HG03565 (cell line): ENCODE measurements around the gene MACROD2.
"Not testable (repeated sequence)": the region's sequence is repeated elsewhere in the genome, so short reads cannot be mapped to it uniquely, and the experiment has no call there.

Experiments used
- ATAC-seq: cut with Tn5 transposase; IDR thresholded peaks from one replicate; pipeline ENCODE4 v1.9.1; 2021; ENCODE audit warnings: mild to moderate bottlenecking, moderate library complexity; ENCODE audit not compliant: unreplicated experiment

MACROD2 gene

DNA sequence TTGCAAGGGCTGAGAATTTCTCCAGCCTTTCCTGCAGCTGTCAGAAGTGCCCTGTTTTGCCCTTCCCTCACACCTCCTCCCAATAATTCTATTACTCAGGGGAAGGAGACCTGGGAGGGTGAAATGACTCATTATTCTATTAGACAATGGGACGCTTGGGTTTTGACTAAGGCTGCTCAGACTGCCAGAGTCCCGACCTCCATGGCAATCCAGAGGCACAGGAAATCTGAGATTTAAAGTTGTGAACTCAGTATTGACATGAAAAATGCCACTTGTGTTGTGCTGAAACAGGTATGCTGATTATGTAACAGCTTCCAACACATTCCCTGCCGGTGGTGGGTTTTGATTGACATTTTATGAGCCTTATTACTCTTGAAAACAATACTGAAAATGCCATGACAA, 967.9 kb downstream of the MACROD2 start:
- no peak for ATAC-seq

DNA sequence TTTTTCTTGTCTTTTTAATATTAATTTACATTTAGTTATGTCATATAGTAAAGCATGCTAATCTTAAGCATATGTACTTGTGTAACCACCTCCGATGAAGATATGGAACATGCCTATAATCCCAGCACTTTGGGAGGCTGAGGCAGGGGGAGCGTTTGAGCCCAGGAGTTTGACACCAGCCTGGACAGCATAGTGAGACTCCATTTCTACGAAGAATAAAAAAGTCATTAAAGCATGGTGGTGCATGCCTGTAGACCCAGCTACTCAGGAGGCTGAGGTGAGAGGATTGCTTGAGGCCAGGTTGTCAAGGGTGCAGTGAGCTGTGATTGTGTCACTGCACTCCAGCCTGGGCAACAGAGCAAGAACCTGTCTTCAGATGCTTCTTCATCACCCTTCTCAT, 970.9 kb downstream of the MACROD2 start:
- no peak for ATAC-seq

- no peak for ATAC-seq
These were observed 971.5 kb downstream of the MACROD2 start for GRCh38 chr20:14966808-14967207.

DNA sequence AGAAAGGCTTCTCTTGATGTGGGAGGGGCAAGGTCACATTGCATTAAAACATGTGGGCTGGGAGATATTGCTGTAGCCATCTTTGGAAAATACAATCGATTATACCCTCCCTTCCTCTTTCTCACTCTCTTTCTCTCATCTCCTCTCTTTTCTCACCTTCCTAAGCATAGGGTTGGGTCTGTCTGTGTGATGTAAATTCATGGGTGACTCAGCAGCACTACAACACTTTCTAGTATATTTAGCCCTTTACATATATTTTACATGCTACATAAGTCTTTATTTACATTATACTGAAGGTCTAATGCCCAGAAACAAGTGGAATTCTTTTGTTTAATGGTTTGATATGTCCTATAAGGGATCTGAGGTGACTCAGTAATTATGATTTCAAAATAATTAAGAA, 976.9 kb downstream of the MACROD2 start:
- ATAC-seq, result no peak

GRCh38 chr20:14972690-14973089, 977.4 kb downstream of the MACROD2 start:
- no peak for ATAC-seq

- ATAC-seq, result no peak
These were observed 984.2 kb downstream of the MACROD2 start for GRCh38 chr20:14979453-14979986.

GRCh38 chr20:14981486-14981885, 986.2 kb downstream of the MACROD2 start:
- not testable (repeated sequence) for ATAC-seq

GRCh38 chr20:14982324-14982723, 987.0 kb downstream of the MACROD2 start:
- not testable (repeated sequence) for ATAC-seq

- no peak for ATAC-seq
These were observed 989.0 kb downstream of the MACROD2 start for GRCh38 chr20:14984305-14984704.

- ATAC-seq, result no peak
These were observed 989.7 kb downstream of the MACROD2 start for GRCh38 chr20:14984768-14985622.

- ATAC-seq, result no peak
These were observed 990.8 kb downstream of the MACROD2 start for GRCh38 chr20:14986026-14986655.

DNA sequence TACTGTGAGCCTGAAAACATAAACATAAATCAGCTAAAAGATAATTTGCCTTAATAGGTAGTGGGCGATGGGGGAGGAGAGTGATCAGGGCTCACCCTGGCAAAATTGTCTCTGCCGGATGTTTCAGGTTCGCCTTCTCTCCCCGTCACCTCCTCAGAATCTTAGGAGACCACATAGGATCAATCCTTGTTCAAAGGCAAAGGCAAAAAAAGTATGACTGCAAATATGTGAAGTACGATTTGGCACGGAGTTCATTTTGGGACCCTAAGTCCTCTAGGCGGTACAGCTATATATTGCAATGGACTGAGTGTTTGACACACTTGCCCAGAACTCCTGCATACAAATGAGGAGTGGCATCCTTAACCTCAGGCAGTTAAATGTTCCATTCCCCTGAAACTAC, 991.3 kb downstream of the MACROD2 start:
- no peak for ATAC-seq

DNA sequence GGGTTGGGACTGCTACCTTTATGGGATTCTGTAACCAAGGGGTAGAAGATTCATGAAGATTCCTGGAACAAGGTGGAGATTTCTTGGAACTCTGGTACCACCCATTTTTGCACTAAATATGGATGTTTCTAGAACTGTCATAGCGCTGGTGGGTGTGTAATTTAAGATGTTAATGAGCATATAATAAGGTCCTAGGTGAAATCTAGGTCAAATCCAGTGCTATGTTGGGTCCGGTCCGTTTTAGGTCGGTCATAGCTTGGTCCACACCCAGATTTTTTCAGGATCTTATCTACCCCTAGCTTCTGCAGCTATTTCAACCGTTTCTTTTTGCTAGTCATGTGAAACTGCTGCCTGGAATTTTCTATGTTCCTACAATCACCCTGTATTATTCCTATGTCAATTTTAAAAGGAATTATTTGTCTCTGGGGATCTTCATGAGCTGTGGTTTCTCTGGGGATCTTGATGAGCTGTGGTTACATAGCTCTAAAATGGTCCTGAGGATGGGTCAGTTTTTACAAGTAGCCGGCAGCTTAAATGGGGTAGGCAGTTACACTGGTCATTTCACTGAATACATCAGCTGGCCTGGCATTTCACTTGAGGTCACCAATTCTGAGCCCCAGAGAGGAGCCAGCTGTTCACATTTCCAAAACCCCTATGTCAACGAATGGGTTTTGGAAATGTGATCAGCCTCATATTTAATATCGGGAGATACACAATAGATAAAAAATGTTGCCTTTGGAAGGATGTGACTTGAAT, 994.4 kb downstream of the MACROD2 start:
- ATAC-seq, result no peak

DNA sequence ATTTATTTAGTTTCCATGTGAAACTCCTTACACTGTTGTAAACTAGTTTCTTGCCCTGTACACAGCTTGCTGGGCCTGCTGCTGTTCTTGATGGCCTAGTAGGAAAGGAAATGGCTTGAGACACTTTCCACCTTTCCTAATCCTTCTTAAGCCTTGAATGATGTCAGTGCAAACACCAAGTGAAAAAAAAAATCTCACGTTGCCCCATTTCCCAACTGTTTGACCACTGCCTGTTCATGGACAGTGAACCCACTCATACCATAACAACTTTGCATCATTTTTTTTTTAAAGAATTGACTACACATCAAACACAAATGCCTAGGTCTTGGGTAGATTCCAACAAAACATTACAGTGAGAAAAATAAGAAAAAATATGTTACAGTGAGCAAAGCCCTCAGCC, 995.7 kb downstream of the MACROD2 start:
- no peak for ATAC-seq

GRCh38 chr20:14992153-14992552, 996.8 kb downstream of the MACROD2 start:
- no peak for ATAC-seq

DNA sequence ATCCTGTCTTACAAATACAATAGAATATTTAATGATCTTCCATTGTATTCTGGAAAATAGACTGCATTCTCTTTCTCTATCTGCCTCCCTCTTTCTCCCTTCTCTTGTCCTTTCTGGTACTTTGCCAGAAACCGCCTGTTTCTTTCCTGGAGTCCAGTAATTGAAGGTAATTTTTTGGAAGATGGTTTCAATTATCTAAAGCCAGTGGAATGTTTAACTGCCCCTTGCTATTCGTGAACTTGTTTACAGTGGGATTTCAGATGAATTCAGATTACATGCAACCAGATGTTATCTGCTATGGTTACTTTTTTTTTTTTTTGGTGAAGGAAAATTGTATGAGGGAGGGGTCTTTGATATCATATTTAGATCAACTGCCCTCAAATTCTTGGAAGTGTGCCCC, 997.6 kb downstream of the MACROD2 start:
- ATAC-seq, result no peak

DNA sequence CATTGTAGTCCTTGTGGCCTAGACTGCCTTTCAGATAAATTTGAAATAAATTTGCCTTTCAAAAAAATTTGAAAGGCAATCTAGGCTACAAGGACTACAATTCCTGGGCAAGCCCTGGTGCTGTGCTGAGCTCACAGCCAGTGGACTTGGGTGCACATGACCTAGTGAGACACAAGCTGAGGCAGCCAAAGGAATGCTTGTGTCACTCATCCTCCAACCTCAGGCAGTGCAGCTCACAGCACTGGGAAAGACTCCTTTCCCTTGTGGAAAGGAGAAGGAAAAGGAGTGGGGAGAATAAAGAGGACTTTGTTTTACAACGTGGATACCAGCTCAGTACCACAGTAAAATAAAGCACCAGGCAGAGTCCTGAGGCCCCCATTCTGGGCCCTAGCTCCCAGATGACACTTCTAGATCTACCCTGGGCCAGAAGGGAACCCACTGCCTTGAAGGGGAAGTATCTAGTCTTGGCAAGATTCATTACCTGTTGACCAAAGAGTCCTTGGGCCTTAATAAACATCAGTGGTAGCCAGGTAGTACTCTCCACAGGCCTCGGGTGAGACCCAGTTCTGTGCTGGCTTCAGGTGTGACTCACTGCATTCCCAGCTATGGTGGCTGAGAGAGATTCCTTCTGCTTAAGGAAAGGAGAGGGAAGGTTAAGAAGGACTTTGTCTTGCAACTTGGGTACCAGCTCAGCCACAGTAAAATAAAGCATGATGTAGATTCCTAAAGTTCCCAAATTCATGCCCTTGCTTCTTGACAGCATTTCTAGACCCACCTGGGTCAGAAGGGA, 1001.8 kb downstream of the MACROD2 start:
- no peak for ATAC-seq

GRCh38 chr20:14997791-14998190, 1002.5 kb downstream of the MACROD2 start:
- no peak for ATAC-seq

- no peak for ATAC-seq
These were observed 1010.1 kb downstream of the MACROD2 start for GRCh38 chr20:15005300-15005986.

DNA sequence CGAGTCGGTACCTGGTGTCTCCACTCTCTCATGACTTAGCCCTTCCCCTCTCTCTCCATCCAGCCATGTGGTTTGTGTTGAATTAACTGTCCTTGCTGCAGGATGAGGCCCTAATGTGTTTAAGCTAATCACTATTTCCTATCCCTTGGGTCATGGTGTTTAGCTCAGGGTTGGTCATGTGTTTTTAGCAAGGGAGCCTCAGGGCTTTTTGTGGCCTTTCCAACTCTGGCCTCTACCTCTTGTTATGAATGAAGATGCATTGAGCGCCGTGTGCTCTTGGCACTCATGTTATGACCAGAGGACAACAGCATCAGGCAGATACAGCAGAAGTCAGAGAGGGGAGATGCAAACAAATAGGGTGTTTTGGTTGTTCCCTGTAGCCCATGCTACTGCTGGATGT, 1016.3 kb downstream of the MACROD2 start:
- no peak for ATAC-seq
